Esophagus squamous epithelium (tissue), 5 donors: ENCODE results near the gene DNAH2. TPM values are rescaled to one million over a fixed set of nuclear protein-coding genes. Genes with fewer than 3 reads are reported as not detected.

ENCODE experiments used
- DNase-seq: peaks from one replicate; lab custom pipeline; 2025; lab: John Stamatoyannopoulos, UW
- H3K27ac ChIP-seq, 4 donors: fragments of 200-600 bp; sonication (generic); one replicate each; pipeline ENCODE4 v1.5.1; 2016 to 2019; ENCODE audit warnings: mild to moderate bottlenecking in 1 of 4
- H3K27me3 ChIP-seq, 4 donors: fragments of 200-600 bp; sonication (generic); 1 replicate in 3 of 4; 2 replicates in 1 of 4; pipeline versions ENCODE4 v1.5.1 to v1.6.0; 2017 to 2021; ENCODE audit warnings: antibody characterized with exemption in 1 of 4
- H3K36me3 ChIP-seq, 3 donors: fragments of 200-600 bp; sonication (generic); one replicate each; pipeline ENCODE4 v1.5.1; 2016 to 2019
- H3K4me1 ChIP-seq, 3 donors: fragments of 200-600 bp; sonication (generic); one replicate each; pipeline ENCODE4 v1.5.1; 2017 to 2019
- H3K4me3 ChIP-seq, 4 donors: fragments of 200-600 bp; sonication (generic); 1 replicate in 3 of 4; 2 replicates in 1 of 4; pipeline ENCODE4 v1.5.1; 2016 to 2019; ENCODE audit warnings: mild to moderate bottlenecking in 2 of 4, moderate library complexity in 1 of 4
- H3K9me3 ChIP-seq, 3 donors: fragments of 200-600 bp; sonication (generic); one replicate each; pipeline ENCODE4 v1.5.1; 2016 to 2019
- POLR2A ChIP-seq, 4 donors: fragments of 450-650 bp; IDR thresholded peaks; one replicate each; pipeline ENCODE4 v1.6.1; 2017; ENCODE audit warnings: antibody characterized with exemption in 4 of 4, mild to moderate bottlenecking in 4 of 4, moderate library complexity in 3 of 4
- WGBS, 2 donors: methylation state at CpG; one replicate each; pipeline ENCODE4 v1.1.5; 2018; 5-methylcytosine and 5-hydroxymethylcytosine counted together
- intact Hi-C: fragments of 100-400 bp; cut with DNase I; formaldehyde crosslinking; loops from one replicate; pipeline ENCODE4 v1.15.0; 2022
- total RNA-seq, 4 donors: library from RNA; depleted of rRNA; stranded (reverse); fragments of >200 nt; gene quantifications; one replicate each; pipeline ENCODE4 v1.1.0, GENCODE V29; 2016
- TF ChIP-seq, protein P1 (sequence below), 6 experiments: fragments of 450-650 bp in 4 of 6; fragments of 200-600 bp in 2 of 6; sonication (generic) in 2 of 6; IDR thresholded peaks; one replicate each; pipeline ENCODE4 v1.5.1; 2016 to 2019; ENCODE audit warnings: antibody characterized with exemption in 6 of 6, mild to moderate bottlenecking in 4 of 6, moderate library complexity in 4 of 6
- donor health status: DM: yes; HTN: yes; CAD: no.

DNAH2 gene
- total RNA-seq, 4 donors from 2014 or later: under 0.01 to 0.04 (median 0.03) TPM; not detected in 1

DNA sequence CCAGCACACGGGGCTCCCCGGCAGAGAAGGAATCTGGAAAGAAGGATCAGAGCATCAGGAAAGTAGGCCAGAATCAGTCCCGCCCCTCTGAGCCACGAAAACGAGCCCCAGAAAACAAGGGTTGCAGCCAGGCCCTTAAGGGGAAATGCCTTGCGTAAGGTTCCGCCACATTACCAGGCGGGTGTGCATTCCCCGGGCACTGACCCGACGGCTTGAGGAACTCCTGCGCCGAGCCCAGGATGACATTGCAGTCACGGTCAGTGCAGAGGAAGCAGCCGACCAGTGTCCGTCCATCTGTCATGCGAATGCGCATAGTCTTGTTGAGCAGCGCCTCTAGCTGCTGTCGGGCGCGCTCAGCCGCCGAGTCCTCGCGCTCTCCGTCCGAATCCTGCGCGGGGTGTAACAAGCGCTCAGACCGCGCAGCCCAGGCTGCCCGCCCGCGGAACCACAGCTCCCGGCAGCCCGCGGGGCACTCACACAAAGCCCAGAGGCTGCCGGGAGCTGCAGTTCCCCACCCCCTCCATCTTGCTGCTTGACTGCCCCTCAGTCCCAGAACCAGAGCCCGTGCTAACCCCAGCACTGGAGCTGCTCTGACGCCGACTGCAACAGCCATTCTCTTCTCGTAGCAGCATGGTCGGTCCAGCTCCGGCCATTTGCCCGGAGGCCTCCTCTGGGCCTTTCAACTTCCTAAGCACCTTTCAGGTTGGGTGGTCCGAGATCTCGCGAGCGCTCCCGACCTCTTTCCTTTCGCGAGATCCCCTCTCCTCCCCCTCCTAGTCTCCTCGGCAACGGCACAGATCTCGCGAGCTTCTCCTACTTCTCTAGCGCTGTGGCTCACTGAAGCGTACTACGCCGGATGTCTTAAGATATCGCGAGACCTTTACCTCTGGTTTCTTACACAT is 139.5 kb downstream of the DNAH2 start, which contains the start of gene NAA38:
NAA38 (minus strand) TSS at position 749 of the 902 bp plus-strand sequence; CDS start at position 653, 96 bp downstream.
- Histone ChIP-seq H3K27me3 (no peaks in the 10 kb centered on the region), H3K27ac (peak within 1 kb of the TSS; percentile 82 to 97 (median 96)), H3K9me3 (no peaks in the 10 kb centered on the region), H3K4me1 (peaks cover 23 to 65% (median 32%) of the 10 kb centered on the region in 3 donors), H3K4me3 (peak within 1 kb of the TSS; percentile 51 to 81 (median 76)), H3K36me3 (peaks cover 0 to 50% (median 4%) of the 10 kb centered on the region in 3 donors)
- intact Hi-C loops: no loop called here
- TF ChIP-seq, protein P1, sequence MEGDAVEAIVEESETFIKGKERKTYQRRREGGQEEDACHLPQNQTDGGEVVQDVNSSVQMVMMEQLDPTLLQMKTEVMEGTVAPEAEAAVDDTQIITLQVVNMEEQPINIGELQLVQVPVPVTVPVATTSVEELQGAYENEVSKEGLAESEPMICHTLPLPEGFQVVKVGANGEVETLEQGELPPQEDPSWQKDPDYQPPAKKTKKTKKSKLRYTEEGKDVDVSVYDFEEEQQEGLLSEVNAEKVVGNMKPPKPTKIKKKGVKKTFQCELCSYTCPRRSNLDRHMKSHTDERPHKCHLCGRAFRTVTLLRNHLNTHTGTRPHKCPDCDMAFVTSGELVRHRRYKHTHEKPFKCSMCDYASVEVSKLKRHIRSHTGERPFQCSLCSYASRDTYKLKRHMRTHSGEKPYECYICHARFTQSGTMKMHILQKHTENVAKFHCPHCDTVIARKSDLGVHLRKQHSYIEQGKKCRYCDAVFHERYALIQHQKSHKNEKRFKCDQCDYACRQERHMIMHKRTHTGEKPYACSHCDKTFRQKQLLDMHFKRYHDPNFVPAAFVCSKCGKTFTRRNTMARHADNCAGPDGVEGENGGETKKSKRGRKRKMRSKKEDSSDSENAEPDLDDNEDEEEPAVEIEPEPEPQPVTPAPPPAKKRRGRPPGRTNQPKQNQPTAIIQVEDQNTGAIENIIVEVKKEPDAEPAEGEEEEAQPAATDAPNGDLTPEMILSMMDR (IDR thresholded peaks at IDR 0.05): peak; percentile 36 to 84 (median 52)
- TF ChIP-seq POLR2A (IDR thresholded peaks at IDR 0.05): peak in 2 of 4 donors; percentile 47 to 68
- WGBS, 2 donors: 0% methylated on average over 36 to 64 of the region's 64 CpGs
- peak; percentile 90 for DNase-seq

- no peaks in the 10 kb centered on the region for H3K9me3 ChIP-seq
- TF ChIP-seq, protein P1 (IDR thresholded peaks at IDR 0.05): peak in 1 of 6 experiments; percentile 31
- TF ChIP-seq POLR2A (IDR thresholded peaks at IDR 0.05): peak in 2 of 4 donors; percentile 40 to 45
- WGBS, 2 donors: 1% methylated on average over 32 to 41 of the region's 48 CpGs
- peak within 1 kb of the TSS; percentile 51 to 81 (median 76) for H3K4me3 ChIP-seq
- peak; percentile 80 for DNase-seq
- intact Hi-C loops: no loop called here
- H3K27ac ChIP-seq: peak within 1 kb of the TSS; percentile 82 to 97 (median 96)
- peaks cover 0 to 44% (median 0%) of the 10 kb centered on the region in 3 donors for H3K36me3 ChIP-seq
- peaks cover 23 to 60% (median 30%) of the 10 kb centered on the region in 3 donors for H3K4me1 ChIP-seq
- no peaks in the 10 kb centered on the region for H3K27me3 ChIP-seq
Measured at GRCh38 chr17:7857713-7858521, 140.4 kb downstream of the DNAH2 start, which contains the start of gene CYB5D1. CYB5D1 (plus strand) TSS chr17:7858003; CDS start chr17:7858135, 132 bp downstream.

DNA sequence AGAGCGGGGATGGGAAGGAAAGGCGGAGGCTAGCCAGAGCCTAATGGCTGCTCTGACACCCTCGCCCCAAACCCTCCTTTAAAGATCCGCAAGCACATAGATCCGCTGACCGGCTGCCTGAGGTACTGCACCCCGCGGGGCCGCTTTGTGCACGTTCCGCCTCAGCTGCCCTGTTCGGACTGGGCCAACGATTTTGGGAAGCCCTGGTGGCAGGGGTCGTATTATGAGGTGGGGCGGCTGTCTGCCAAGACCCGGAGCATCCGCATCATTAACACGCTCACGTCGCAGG is 140.9 kb downstream of the DNAH2 start:
- H3K4me1 ChIP-seq: peaks cover 23 to 56% (median 30%) of the 10 kb centered on the region in 3 donors
- peak overlapping the region; percentile 51 to 81 (median 76) for H3K4me3 ChIP-seq
- TF ChIP-seq POLR2A (IDR thresholded peaks at IDR 0.05): no peak
- TF ChIP-seq, protein P1 (IDR thresholded peaks at IDR 0.05): peak in 5 of 6 experiments; percentile 41 to 68 (median 56)
- WGBS, 2 donors: 4 to 25% methylated on average over 5 to 9 of the region's 20 CpGs
- H3K36me3 ChIP-seq: peaks cover 0 to 39% (median 0%) of the 10 kb centered on the region in 3 donors
- intact Hi-C loops: no loop called here
- no peaks in the 10 kb centered on the region for H3K27me3 ChIP-seq
- peak overlapping the region; percentile 82 to 97 (median 96) for H3K27ac ChIP-seq
- H3K9me3 ChIP-seq: no peaks in the 10 kb centered on the region
- no peak for DNase-seq

- Histone ChIP-seq H3K36me3 (peaks cover 0 to 33% (median 0%) of the 10 kb centered on the region in 3 donors), H3K27ac (peak overlapping the region in 3 of 4 donors; percentile 82 to 97 (median 97)), H3K27me3 (no peaks in the 10 kb centered on the region), H3K4me3 (peak overlapping the region in 3 of 4 donors; percentile 73 to 81 (median 79)), H3K9me3 (no peaks in the 10 kb centered on the region), H3K4me1 (peaks cover 23 to 52% (median 30%) of the 10 kb centered on the region in 3 donors)
- no peak for DNase-seq
- WGBS, 2 donors: 69 to 85% methylated on average over 7 of the region's 8 CpGs
- TF ChIP-seq, protein P1 (IDR thresholded peaks at IDR 0.05): no peak
- TF ChIP-seq POLR2A (IDR thresholded peaks at IDR 0.05): no peak
- intact Hi-C loops: no loop called here
Measured at GRCh38 chr17:7859028-7859427, 141.5 kb downstream of the DNAH2 start.
